Lung (tissue), 12 donors: ENCODE data around the gene EFHD2. TPM values are rescaled to one million over a fixed set of nuclear protein-coding genes. Genes with fewer than 3 reads are reported as not detected.

Source experiments
- ATAC-seq: fragments of 200-7000 bp; cut with Tn5 transposase; one replicate; pipeline ENCODE4 v1.9.1; 2020; ENCODE audit warnings: moderate number of reproducible peaks; ENCODE audit not compliant: insufficient read depth, low FRiP score
- DNase-seq, 3 donors: peaks; one replicate each; pipeline ENCODE4 v3.0.0-alpha.2; 2013 to 2017
- H3K27ac ChIP-seq, 2 donors: one replicate each; pipeline ENCODE4 v1.5.1; 2013; ENCODE audit warnings: mild to moderate bottlenecking in 2 of 2, moderate library complexity in 2 of 2, control low read depth in 1 of 2, inconsistent platforms in 1 of 2, low read depth in 1 of 2, low read length in 1 of 2
- H3K27me3 ChIP-seq, 3 donors: one replicate each; pipeline ENCODE4 v1.5.1; 2013; ENCODE audit warnings: low read length in 2 of 3; ENCODE audit not compliant: control insufficient read depth in 3 of 3, insufficient read depth in 3 of 3
- H3K36me3 ChIP-seq, 4 donors: one replicate each; pipeline ENCODE4 v1.5.1; 2013; ENCODE audit warnings: low read length in 4 of 4, mild to moderate bottlenecking in 1 of 4, moderate library complexity in 1 of 4; ENCODE audit not compliant: control insufficient read depth in 4 of 4, insufficient read depth in 4 of 4
- H3K4me1 ChIP-seq, 5 donors: one replicate each; pipeline ENCODE4 v1.5.1; 2013; ENCODE audit warnings: low read length in 5 of 5, mild to moderate bottlenecking in 2 of 5, moderate library complexity in 1 of 5; ENCODE audit not compliant: control insufficient read depth in 5 of 5, insufficient read depth in 5 of 5
- H3K4me3 ChIP-seq: one replicate; pipeline ENCODE4 v1.5.1; 2013; ENCODE audit warnings: mild to moderate bottlenecking, control low read depth, moderate library complexity
- H3K9ac ChIP-seq, 2 donors: one replicate each; pipeline ENCODE4 v1.5.1; 2013; ENCODE audit warnings: low read length in 2 of 2, control low read depth in 1 of 2; ENCODE audit not compliant: insufficient read depth in 1 of 2
- H3K9me3 ChIP-seq, 4 donors: one replicate each; pipeline ENCODE4 v1.5.1; 2013; ENCODE audit warnings: low read length in 3 of 4, mild to moderate bottlenecking in 1 of 4, moderate library complexity in 1 of 4; ENCODE audit not compliant: control insufficient read depth in 4 of 4, insufficient read depth in 3 of 4
- CTCF ChIP-seq: IDR thresholded peaks from 2 replicates; pipeline ENCODE4 v1.5.1; 2012; ENCODE audit warnings: mild to moderate bottlenecking; ENCODE audit errors: control extremely low read depth, extremely low read depth
- WGBS, 2 donors: extraction: QIAGEN DNeasy Blood & Tissue Kit; methylation state at CpG; one replicate each; pipeline ENCODE4 v1.1.7; 2013; 5-methylcytosine and 5-hydroxymethylcytosine counted together
- polyA plus RNA-seq, 2 donors: library from polyadenylated mRNA; stranded (reverse); fragments of 200-250 nt; gene quantifications; one replicate each; pipeline ENCODE4 v1.2.1, GENCODE V29; 2013
- total RNA-seq, 2 donors: library from RNA; depleted of rRNA in 1 of 2; stranded (reverse); fragments of >200 nt in 1 of 2; gene quantifications; one replicate each; pipeline ENCODE4 v1.2.1, GENCODE V29; 2014 to 2021
- donor health status: control.
- donor health status: control.
- donor health status: Bipolar disorder and iron deficiency.
- donor health status: healthy.
- donor health status: DM: yes; HTN: yes; CAD: no.

The EFHD2 gene
- total and polyA plus RNA-seq, 4 donors: 28.2 to 175 (median 90.1) TPM

DNA sequence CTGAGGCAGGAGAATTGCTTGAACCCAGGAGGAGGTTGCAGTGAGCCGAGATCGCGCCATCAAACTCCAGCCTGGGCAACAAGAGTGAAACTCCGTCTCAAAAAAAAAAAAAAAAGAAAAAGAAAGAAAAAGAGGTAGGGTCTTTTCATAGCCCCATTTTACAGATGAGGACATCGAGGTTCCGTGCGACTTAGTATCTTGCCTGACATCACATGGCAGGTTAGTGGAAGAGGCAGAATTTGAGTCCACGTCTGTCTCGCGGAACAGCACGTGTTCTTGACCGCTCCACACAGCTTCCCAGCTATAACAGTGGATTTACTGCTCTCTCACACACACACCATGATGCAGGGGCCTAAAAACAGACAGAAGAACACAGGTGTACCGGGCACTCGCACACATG lies 29.6 kb downstream of the EFHD2 start:
- Histone ChIP-seq H3K36me3 (no peaks in the 10 kb centered on the region), H3K27me3 (no peaks in the 10 kb centered on the region), H3K4me3 (no peak overlapping the region), H3K4me1 (peaks cover 0 to 8% (median 0%) of the 10 kb centered on the region in 5 donors), H3K9me3 (no peaks in the 10 kb centered on the region), H3K9ac (no peak overlapping the region), H3K27ac (no peak overlapping the region)
- ATAC-seq (no peak), DNase-seq (no peak)
- 95 to 97% methylated on average over 14 of the region's 14 CpGs for WGBS, 2 donors
- TF ChIP-seq CTCF: no peak

GRCh38 chr1:15440357-15440756 lies 30.7 kb downstream of the EFHD2 start:
- H3K36me3 ChIP-seq: no peaks in the 10 kb centered on the region
- H3K9ac ChIP-seq: no peak overlapping the region
- no peak overlapping the region for H3K4me3 ChIP-seq
- H3K27ac ChIP-seq: no peak overlapping the region
- H3K27me3 ChIP-seq: no peaks in the 10 kb centered on the region
- H3K9me3 ChIP-seq: no peaks in the 10 kb centered on the region
- DNase-seq (no peak), ATAC-seq (no peak)
- no peak for TF ChIP-seq CTCF
- H3K4me1 ChIP-seq: peaks cover 0 to 10% (median 0%) of the 10 kb centered on the region in 5 donors
- 87 to 91% methylated on average over 13 of the region's 13 CpGs for WGBS, 2 donors

DNA sequence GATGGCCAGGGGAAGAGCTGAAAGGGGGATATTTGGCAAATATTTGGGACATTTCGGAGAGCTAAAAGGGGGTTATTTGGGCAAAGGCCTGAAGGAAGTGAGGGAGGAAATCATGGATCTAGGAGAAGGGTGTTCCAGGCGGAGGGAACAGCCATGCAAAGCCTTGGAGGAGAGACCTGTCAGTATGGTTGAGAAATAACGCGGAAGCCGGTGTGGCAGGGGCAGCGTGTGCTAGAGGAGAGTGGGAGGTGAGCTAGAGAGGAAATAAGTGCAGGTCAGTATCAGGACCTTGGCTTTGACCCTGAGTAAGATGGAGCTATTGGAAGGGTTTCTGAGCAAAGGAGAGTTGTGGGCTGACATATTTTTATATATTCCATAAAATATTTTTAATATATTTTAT lies 31.6 kb downstream of the EFHD2 start:
- no peaks in the 10 kb centered on the region for H3K27me3 ChIP-seq
- no peak overlapping the region for H3K27ac ChIP-seq
- peaks cover 0 to 10% (median 0%) of the 10 kb centered on the region in 5 donors for H3K4me1 ChIP-seq
- H3K36me3 ChIP-seq: no peaks in the 10 kb centered on the region
- no peak for TF ChIP-seq CTCF
- ATAC-seq: no peak
- no peaks in the 10 kb centered on the region for H3K9me3 ChIP-seq
- DNase-seq: no peak
- WGBS, 2 donors: 80 to 84% methylated on average over 6 of the region's 6 CpGs
- no peak overlapping the region for H3K9ac ChIP-seq
- no peak overlapping the region for H3K4me3 ChIP-seq

GRCh38 chr1:15442119-15442518 lies 32.4 kb downstream of the EFHD2 start:
- ATAC-seq (no peak), DNase-seq (no peak)
- no peak overlapping the region for H3K9ac ChIP-seq
- TF ChIP-seq CTCF: no peak
- peaks cover 0 to 2% (median 0%) of the 10 kb centered on the region in 3 donors for H3K27me3 ChIP-seq
- H3K27ac ChIP-seq: no peak overlapping the region
- H3K36me3 ChIP-seq: no peaks in the 10 kb centered on the region
- peaks cover 0 to 10% (median 0%) of the 10 kb centered on the region in 5 donors for H3K4me1 ChIP-seq
- 93 to 94% methylated on average over 8 of the region's 8 CpGs for WGBS, 2 donors
- no peak overlapping the region for H3K4me3 ChIP-seq
- H3K9me3 ChIP-seq: no peaks in the 10 kb centered on the region
